Measurements from ENCODE around the gene IMPA2.

DNA sequence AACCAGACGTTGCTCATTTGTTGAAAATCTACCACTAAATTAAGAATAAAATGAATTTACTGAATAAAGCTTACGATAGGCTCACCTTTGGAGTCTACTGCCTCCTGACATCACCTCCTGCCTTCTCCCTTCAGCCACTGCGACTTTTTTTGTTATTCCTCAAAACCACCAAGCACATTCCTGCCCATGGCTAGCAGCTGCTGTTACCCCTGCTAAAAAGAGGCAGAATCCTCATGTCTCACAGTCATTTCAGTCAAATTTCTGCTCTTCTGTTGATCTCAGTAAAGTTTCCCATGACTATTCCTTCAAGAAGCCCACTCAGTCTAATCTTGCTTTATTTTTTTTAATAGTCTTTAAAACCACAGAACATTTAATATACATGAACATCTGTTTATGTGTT lies 71.6 kb downstream of the IMPA2 start:
- TF ChIP-seq SP1 (IDR thresholded peaks at IDR 0.05) (no peak), TARDBP (IDR thresholded peaks at IDR 0.05) (no peak), FOXK2 (IDR thresholded peaks at IDR 0.05) (no peak), SUZ12 (IDR thresholded peaks at IDR 0.05) (no peak), FOXA1 (IDR thresholded peaks at IDR 0.05) (no peak), BHLHE40 (IDR thresholded peaks at IDR 0.05; ENCODE audit: borderline replicate concordance) (no peak), PKNOX1 (IDR thresholded peaks at IDR 0.05) (no peak), LEF1 (IDR thresholded peaks at IDR 0.05; ENCODE audit: borderline replicate concordance) (no peak), FOXM1 (IDR thresholded peaks at IDR 0.05; ENCODE audit: borderline replicate concordance) (no peak), NFRKB (IDR thresholded peaks at IDR 0.05) (no peak), ELF4 (IDR thresholded peaks at IDR 0.05) (no peak), CTBP1 (IDR thresholded peaks at IDR 0.05; ENCODE audit: borderline replicate concordance) (no peak), HDGF (IDR thresholded peaks at IDR 0.05; ENCODE audit: borderline replicate concordance) (no peak), L3MBTL2 (conservative IDR thresholded peaks at IDR 0.05) (no peak)

Data from HEK293T (cell line).